Measurements from ENCODE around the gene ELP2.

DNA sequence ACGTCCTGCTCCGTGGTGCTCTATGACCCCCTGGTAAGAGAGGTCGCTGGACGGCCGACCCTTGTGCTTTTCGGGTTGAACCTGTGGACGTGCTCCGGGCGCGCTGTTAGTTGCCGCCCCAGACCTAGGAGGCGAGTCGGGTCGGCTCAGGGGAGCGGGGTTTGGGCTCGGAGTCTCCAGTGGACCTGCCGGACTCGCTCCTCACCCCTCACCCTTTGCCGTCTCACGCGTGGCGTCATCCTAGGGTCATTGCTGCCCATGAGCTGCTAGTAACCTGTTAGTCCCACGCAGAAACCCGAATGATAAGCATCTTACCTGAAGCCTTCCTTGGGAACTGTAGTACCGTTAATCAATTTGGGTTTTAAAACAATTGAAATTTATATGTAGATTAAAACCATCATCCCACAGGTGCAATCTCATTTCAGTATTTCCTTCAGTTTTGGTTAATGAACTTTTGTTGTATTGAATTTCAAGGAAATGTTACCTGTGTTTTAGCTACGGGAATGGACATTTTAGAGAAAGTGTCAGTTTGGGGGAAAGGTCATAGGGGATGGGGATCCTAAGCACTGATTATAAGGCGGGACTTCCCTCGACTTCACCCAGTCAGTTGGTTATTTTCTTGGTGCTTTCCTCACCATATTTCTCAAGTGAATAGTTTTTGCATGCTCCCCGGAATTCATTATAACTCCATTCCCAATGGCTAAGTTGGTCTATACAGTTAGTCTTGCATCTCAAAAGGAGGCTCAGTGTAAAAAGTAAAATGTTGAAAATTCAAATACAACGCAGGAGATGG, 536 bp downstream of the ELP2 start:
- TF ChIP-seq POLR2A (IDR thresholded peaks at IDR 0.05; ENCODE audit: low read depth, low read length) (no peak), CTCF (IDR thresholded peaks at IDR 0.05; ENCODE audit: extremely low read depth in 1 of 2, insufficient read depth in 1 of 2, low read depth in 1 of 2, low read length in 2 of 2) (no peak), EZH2 (IDR thresholded peaks at IDR 0.05; ENCODE audit: borderline replicate concordance, low read depth, low read length, severe bottlenecking) (no peak), POLR2AphosphoS5 (IDR thresholded peaks at IDR 0.05; ENCODE audit: insufficient read depth, low read depth, low read length) (no peak), MYC (IDR thresholded peaks at IDR 0.05; ENCODE audit: low read depth, low read length) (no peak), JUN (IDR thresholded peaks at IDR 0.05; ENCODE audit: borderline replicate concordance, insufficient read depth, insufficient read length, low read depth) (no peak), GATA2 (IDR thresholded peaks at IDR 0.05; ENCODE audit: insufficient read depth, insufficient read length, low read depth, low read length) (no peak), MAX (IDR thresholded peaks at IDR 0.05; ENCODE audit: insufficient read depth, insufficient read length) (no peak)
